DOHH2 (cell line): ENCODE data around the gene TIMD4.

Experiments
- H3F3A ChIP-seq: fragments of 200-600 bp; sonication (generic), shearing (Covaris generic); 2 replicates; pipeline ENCODE4 v1.6.0; 2016; ENCODE audit warnings: antibody characterized with exemption, mild to moderate bottlenecking; ENCODE audit not compliant: control insufficient read depth, insufficient read depth
- H3K27ac ChIP-seq: fragments of 200-600 bp; sonication (generic); 2 replicates; pipeline ENCODE4 v1.5.1; 2014; ENCODE audit warnings: low read depth, mild to moderate bottlenecking, low read length, moderate library complexity
- H3K27me3 ChIP-seq: fragments of 200-600 bp; sonication (generic); 2 replicates; pipeline ENCODE4 v1.6.1; 2014; ENCODE audit warnings: mild to moderate bottlenecking, low read length, mixed read lengths; ENCODE audit not compliant: control insufficient read depth
- H3K36me3 ChIP-seq: fragments of 200-600 bp; sonication (generic); 2 replicates; pipeline ENCODE4 v1.6.1; 2014; ENCODE audit warnings: mild to moderate bottlenecking, low read length, moderate library complexity, mixed read lengths; ENCODE audit not compliant: control insufficient read depth
- H3K4me1 ChIP-seq: fragments of 200-600 bp; sonication (generic); 2 replicates; pipeline ENCODE4 v1.6.1; 2014; ENCODE audit warnings: mild to moderate bottlenecking, low read length, mixed read lengths; ENCODE audit not compliant: control insufficient read depth
- H3K4me2 ChIP-seq: fragments of 200-600 bp; sonication (generic); 2 replicates; pipeline ENCODE4 v1.6.0; 2014; ENCODE audit warnings: mild to moderate bottlenecking, low read length, moderate library complexity
- H3K4me3 ChIP-seq: fragments of 200-600 bp; sonication (generic); 2 replicates; pipeline ENCODE4 v1.5.1; 2014; ENCODE audit warnings: mild to moderate bottlenecking, low read length, mixed read lengths
- H3K79me2 ChIP-seq: fragments of 200-600 bp; sonication (generic); 2 replicates; pipeline ENCODE4 v1.6.1; 2014; ENCODE audit warnings: mild to moderate bottlenecking, low read length, mixed read lengths; ENCODE audit not compliant: control insufficient read depth
- H3K9me2 ChIP-seq: fragments of 200-600 bp; sonication (generic); replicated peaks from 2 replicates; pipeline ENCODE4 v1.6.1; 2014; ENCODE audit warnings: mild to moderate bottlenecking, low read length, mixed read lengths; ENCODE audit not compliant: control insufficient read depth
- H3K9me3 ChIP-seq: fragments of 200-600 bp; sonication (generic); 2 replicates; pipeline ENCODE4 v1.6.1; 2014; ENCODE audit warnings: antibody characterized with exemption, low read length, mixed read lengths; ENCODE audit not compliant: control insufficient read depth, insufficient read depth
- H4K20me1 ChIP-seq: fragments of 200-600 bp; sonication (generic); 2 replicates; pipeline ENCODE4 v1.6.0; 2014; ENCODE audit warnings: low read depth, mild to moderate bottlenecking, antibody characterized with exemption, low read length, moderate library complexity; ENCODE audit not compliant: control insufficient read depth, insufficient read depth
- EZH2phosphoT487 ChIP-seq: fragments of 200-600 bp; sonication (generic); IDR thresholded peaks from 2 replicates; pipeline ENCODE4 v1.6.1; 2017; ENCODE audit warnings: borderline replicate concordance, mild to moderate bottlenecking, antibody characterized with exemption, low read length, moderate library complexity, mixed read lengths
- TF ChIP-seq, protein P1 (sequence below): fragments of 200-600 bp; sonication (generic); IDR thresholded peaks from one replicate; pipeline ENCODE4 v1.5.1; 2014; ENCODE audit warnings: antibody characterized with exemption, mild to moderate bottlenecking, low read depth, low read length; ENCODE audit not compliant: poor library complexity, severe bottlenecking

Gene TIMD4

GRCh38 chr5:156871212-156871611, 91.8 kb downstream of the TIMD4 start:
- no peak overlapping the region for H3K27ac ChIP-seq
- TF ChIP-seq, protein P1, sequence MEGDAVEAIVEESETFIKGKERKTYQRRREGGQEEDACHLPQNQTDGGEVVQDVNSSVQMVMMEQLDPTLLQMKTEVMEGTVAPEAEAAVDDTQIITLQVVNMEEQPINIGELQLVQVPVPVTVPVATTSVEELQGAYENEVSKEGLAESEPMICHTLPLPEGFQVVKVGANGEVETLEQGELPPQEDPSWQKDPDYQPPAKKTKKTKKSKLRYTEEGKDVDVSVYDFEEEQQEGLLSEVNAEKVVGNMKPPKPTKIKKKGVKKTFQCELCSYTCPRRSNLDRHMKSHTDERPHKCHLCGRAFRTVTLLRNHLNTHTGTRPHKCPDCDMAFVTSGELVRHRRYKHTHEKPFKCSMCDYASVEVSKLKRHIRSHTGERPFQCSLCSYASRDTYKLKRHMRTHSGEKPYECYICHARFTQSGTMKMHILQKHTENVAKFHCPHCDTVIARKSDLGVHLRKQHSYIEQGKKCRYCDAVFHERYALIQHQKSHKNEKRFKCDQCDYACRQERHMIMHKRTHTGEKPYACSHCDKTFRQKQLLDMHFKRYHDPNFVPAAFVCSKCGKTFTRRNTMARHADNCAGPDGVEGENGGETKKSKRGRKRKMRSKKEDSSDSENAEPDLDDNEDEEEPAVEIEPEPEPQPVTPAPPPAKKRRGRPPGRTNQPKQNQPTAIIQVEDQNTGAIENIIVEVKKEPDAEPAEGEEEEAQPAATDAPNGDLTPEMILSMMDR, result no peak
- TF ChIP-seq EZH2phosphoT487, result no peak

GRCh38 chr5:156870498-156870839, 92.6 kb downstream of the TIMD4 start:
- H3K79me2 ChIP-seq, result no peaks in the 10 kb centered on the region
- 0 out of 2 replicates have a peak, but pooled peaks cover 2% of the 10 kb centered on the region for H3K36me3 ChIP-seq
- no peak for TF ChIP-seq EZH2phosphoT487
- H3K4me1 ChIP-seq, result no peaks in the 10 kb centered on the region
- H3K9me2 ChIP-seq, result no peaks in the 10 kb centered on the region
- H3K4me2 ChIP-seq, result no peak overlapping the region
- peaks cover 13% of the 10 kb centered on the region for H3K9me3 ChIP-seq
- no peaks in the 10 kb centered on the region for H3K27me3 ChIP-seq
- H3K27ac ChIP-seq, result no peak overlapping the region
- H4K20me1 ChIP-seq, result no peaks in the 10 kb centered on the region
- no peaks in the 10 kb centered on the region for H3F3A ChIP-seq
- no peak overlapping the region for H3K4me3 ChIP-seq

More at GRCh38 chr5:156871212-156871611, 91.8 kb downstream of the TIMD4 start:
- no peaks in the 10 kb centered on the region for H3K9me2 ChIP-seq
- no peak overlapping the region for H3K4me3 ChIP-seq
- no peak overlapping the region for H3K4me2 ChIP-seq
- no peaks in the 10 kb centered on the region for H3F3A ChIP-seq
- H3K9me3 ChIP-seq, result peaks cover 13% of the 10 kb centered on the region
- H4K20me1 ChIP-seq, result no peaks in the 10 kb centered on the region
- no peaks in the 10 kb centered on the region for H3K79me2 ChIP-seq
- 0 out of 2 replicates have a peak, but pooled peaks cover 2% of the 10 kb centered on the region for H3K36me3 ChIP-seq
- no peaks in the 10 kb centered on the region for H3K27me3 ChIP-seq
- no peaks in the 10 kb centered on the region for H3K4me1 ChIP-seq
